Fibroblast of pulmonary artery (primary cell): ENCODE measurements around the gene LRP10.
"Not testable (repeated sequence)": the region's sequence is repeated elsewhere in the genome, so short reads cannot be mapped to it uniquely, and the experiment has no call there.

Source experiments
- DNase-seq: peaks from one replicate; pipeline ENCODE4 v3.0.0-alpha.2; 2010; ENCODE audit warnings: low read depth
- H3K4me3 ChIP-seq: replicated peaks from 2 replicates; pipeline ENCODE4 v1.5.1; 2011; ENCODE audit warnings: low read depth, mild to moderate bottlenecking, control low read depth, low read length, moderate library complexity
- CTCF ChIP-seq: IDR thresholded peaks from 2 replicates; pipeline ENCODE4 v1.5.1; 2011; ENCODE audit warnings: mild to moderate bottlenecking, control low read depth, low read length, inconsistent platforms; ENCODE audit errors: missing control alignments

The LRP10 gene

GRCh38 chr14:22871224-22872032 lies at the start of gene LRP10:
LRP10 (plus strand) TSS chr14:22871740; CDS start chr14:22872304, 564 bp downstream.
- no peak for TF ChIP-seq CTCF
- DNase-seq, result peak; percentile 86
- peak within 1 kb of the TSS; percentile 86 for H3K4me3 ChIP-seq

GRCh38 chr14:22822016-22822570 lies 49.4 kb upstream of the LRP10 start:
- no peak for TF ChIP-seq CTCF
- peak overlapping the region; percentile 42 for H3K4me3 ChIP-seq
- DNase-seq, result no peak

GRCh38 chr14:22822571-22823098 lies 48.9 kb upstream of the LRP10 start:
- DNase-seq, result peak; percentile 92
- peak; percentile 81 for TF ChIP-seq CTCF
- H3K4me3 ChIP-seq, result peak overlapping the region; percentile 42

- no peak for TF ChIP-seq CTCF
- peak; percentile 95 for DNase-seq
- no peak overlapping the region for H3K4me3 ChIP-seq
These were observed 46.7 kb upstream of the LRP10 start for GRCh38 chr14:22824711-22825359.

- peak overlapping the region; percentile 67 for H3K4me3 ChIP-seq
- DNase-seq, result not testable (repeated sequence)
These were observed 42.4 kb upstream of the LRP10 start for GRCh38 chr14:22829076-22829660.

- DNase-seq, result peak; percentile 87
- no peak for TF ChIP-seq CTCF
These were observed 41.7 kb upstream of the LRP10 start, which contains the start of gene MRPL52 for GRCh38 chr14:22829661-22830442. MRPL52 (plus strand) TSS chr14:22829887; CDS start chr14:22829913, 26 bp downstream.

More at GRCh38 chr14:22829661-22830442, 41.7 kb upstream of the LRP10 start, which contains the start of gene MRPL52:
- H3K4me3 ChIP-seq, result peak within 1 kb of the TSS; percentile 67
